CD4-positive, alpha-beta T cell treated with Interleukin-10 for 1 hour (primary cell): ENCODE measurements around the gene JMJD7.

Experiments
- DNase-seq: peaks from one replicate; pipeline ENCODE4 v3.0.0-alpha.2; 2020

Gene JMJD7

DNA sequence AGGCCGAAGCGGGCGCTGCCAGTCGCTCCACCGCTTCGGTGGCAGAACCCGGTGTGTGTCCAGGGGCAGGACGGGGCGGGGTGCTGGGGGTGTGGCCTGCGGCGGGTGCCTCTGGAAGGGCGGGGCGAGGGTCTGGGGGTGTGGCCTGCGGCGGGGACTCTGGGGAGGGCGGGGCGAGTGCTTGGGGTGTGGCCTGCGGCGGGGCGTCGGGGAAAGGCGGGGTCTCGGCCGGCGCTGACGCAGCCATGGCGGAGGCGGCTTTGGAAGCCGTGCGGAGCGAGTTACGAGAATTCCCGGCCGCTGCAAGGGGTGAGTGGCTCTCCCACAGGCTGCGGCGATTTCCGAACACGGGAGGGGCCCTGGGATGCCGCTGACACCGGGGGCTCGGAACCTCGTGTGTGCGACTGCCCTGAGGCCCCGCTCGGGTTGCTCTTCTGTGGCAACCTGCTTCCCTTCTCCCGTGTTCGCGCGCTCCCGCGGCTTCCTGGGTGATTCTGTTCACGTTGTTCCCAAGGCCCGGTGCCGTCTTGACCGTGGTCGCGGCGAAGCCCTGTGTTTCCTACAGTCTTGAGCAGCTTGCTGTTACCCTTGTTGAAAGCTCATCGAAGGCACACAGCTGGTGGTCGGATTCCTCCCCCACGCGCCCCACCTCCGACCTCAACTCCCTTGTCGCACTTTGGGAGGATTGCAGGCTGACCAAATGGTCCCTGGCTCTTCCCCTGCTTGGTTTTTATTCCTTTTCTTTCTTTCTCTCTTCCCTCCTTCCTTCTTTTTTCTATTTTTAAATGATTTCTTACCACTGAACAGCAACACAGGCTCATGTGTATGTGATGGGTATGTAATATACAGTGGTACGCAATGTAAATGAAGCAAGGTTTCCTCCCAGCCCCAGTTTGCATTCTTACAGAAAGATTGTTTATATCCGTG lies at the start of gene JMJD7:
Gene JMJD7, plus strand, starts transcription at position 213 of the 927 bp plus-strand sequence. Its CDS starts 33 bp downstream, at position 246.
- peak; percentile 93 for DNase-seq

DNA sequence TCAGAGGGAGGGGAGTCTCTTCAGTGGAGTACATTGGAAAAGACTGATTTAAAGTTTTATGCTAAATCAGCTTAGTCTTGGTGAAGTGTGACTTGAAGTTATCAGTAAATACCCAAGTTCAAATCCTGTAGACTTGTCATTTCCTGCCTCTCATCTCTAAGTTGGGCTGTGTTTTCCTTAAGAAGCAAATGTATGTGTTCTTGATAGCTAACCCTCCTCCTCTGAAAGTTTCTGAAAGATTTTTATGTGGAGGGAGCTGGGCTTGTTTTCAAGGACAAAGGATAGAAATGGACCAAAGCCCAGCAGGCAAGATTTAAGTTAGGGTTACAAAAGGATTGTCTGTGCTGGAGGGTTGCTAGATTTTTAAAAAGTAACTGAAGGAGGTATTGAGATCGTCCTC lies 49.4 kb upstream of the JMJD7 start:
- DNase-seq: no peak

DNA sequence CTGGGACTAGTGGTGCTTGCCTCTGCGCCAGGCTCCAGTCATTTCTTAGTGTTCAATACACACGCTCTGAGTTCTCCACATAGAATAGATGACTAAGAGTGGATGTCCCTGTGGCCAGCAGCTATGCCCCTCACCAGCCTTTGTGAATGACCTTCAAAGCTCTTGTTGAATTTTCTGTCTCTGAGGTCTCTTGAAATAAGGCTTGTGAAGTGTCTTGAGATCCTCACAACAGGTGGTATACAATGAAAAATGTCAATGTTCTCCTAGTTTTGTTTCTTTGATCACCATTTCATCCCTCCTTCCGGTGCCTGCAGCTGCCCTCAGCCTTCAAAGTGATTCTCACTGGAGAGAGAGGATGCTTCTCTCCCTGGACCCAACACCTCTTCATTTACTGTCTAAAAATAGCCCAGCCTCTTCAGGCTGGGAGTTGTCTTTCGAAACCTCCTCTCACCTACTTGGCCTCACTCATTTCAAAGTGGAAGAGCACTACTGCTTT lies 48.2 kb upstream of the JMJD7 start:
- no peak for DNase-seq

DNA sequence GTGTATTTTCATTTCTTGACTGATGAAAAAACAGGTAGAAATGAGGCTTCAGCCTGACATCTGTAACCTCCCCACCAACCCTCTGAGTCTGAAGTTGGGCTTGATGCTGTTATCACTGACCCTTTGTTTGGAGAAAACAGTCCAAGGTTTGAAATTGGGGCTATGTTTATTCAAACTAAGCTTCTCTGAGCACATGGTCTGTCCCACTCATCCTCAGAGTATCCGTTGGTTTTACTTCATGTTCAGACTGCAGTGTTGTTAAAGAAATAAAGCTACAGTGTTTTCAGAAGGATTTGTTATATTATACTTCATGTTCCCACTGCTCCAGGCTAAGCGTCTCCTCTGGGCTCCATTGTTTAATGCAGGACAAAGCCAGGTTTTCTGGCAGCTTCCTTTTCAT lies 47.6 kb upstream of the JMJD7 start:
- DNase-seq: no peak

DNA sequence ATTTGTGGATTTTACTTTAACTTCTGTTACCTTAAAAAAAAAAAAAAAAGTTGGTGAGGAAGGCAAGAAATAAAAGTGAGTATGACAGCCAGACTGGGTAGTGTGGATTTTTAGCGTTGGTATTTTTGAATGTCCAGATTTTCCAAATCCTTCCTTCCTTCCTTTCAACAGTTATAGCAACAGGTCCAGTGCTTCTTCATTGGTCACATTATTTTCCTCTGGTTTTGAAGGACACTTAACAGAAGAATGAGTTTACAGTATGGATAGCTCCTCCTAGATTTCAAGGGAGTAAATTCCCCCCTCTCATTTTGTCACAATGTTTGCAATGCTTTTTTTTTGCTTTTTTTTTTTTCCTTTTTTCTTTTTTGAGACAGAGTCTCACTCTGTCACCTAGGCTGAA lies 47.2 kb upstream of the JMJD7 start:
- no peak for DNase-seq

DNA sequence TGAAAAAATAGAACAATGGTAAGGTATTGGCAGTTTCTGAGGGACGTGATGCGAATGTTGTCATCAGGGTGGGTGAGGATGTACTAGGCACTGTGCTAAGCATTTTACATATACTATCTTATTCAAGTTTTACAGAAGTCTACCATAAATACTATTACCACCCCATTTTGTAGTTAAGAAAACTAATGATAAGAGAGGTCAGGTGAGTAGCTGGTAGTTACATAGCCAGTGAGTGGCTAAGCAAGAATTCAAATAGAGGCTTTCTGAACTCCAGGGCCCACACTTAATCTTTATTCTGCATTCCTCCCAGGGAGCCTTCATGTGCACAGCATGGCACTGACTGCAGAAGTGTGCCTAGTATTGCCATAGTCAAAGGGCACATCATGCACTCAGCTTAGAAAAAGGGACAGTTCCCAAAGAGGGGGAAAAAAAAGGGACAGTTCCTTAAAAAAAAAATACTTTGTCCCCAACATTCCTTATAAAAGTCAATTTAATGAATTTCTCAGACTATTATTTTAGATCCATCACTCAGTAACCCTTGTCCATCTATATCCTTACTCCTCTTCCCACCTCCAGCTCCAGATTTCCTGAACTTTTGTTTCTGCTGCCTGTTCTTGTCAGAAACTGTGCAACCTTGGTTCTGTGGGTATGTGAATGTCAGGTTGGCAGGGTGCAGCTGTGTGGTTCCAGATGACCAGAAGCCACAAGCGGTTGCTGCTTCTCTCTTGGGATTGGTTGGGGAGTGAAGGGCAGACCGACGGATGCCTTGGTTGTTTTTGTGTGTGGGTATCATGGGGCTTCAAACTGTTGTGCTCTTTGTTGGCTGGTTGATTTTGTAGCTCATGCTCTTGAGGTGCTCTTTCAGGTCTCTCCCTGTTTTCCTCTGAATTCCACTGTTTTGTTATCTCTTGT lies 45.3 kb upstream of the JMJD7 start:
- no peak for DNase-seq

DNA sequence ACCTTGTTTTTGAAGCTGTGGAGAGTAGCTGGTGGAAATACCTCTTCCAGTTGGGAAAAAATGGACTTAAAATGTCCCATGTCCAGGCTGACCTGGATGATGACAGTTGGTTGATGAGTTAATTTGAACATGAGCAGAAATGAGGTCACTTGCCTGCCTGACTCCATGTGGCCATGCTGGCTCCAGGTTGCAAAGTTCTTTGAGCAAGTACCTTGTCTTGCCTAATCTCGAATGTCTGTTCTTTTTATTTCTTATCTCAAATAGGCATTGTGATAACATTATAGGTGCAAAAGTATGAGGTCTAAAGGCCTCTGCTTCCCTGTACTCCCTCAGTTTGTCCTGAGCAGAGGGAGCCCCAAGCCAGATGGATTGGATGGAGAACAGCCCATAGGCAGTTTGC lies 44.6 kb upstream of the JMJD7 start:
- DNase-seq: no peak

DNA sequence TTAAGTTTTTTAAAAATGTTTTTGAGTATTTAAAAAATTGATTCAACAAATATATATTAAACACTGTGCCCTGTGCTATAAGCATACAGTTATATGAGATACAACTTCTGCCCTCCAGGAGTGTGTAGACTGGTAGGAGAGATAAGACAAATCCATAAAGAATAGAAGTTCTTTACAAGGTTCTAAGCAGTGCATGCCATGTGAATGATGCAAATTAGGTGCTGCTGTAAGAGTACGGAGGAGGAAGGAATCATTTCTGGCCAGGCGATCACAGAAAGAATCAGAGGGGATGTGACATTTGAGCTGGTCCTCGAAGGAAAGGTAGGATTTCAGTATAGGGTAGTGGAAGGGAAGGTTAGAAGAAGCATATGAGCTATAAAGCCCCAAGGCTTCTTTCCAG lies 39.6 kb upstream of the JMJD7 start:
- DNase-seq: no peak

DNA sequence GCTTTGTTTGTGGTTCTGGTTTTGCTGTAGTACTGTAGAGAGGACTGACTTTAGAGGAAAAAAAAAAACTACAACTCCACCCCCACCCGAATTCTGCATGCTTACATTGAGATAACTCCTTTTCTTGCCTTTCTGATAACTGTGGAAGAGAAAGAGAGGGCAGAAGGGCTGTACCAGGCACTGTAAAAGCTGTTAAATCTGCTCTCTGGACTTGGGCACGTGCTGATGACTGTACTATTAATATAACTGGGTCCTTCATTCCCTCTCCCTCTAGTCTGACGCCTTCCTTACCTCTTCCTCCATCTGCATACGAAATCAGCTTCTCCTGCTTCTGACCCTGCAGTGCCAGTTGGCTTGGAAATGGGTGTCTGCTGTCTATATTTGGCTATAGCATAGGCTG lies 38.7 kb upstream of the JMJD7 start:
- no peak for DNase-seq

DNA sequence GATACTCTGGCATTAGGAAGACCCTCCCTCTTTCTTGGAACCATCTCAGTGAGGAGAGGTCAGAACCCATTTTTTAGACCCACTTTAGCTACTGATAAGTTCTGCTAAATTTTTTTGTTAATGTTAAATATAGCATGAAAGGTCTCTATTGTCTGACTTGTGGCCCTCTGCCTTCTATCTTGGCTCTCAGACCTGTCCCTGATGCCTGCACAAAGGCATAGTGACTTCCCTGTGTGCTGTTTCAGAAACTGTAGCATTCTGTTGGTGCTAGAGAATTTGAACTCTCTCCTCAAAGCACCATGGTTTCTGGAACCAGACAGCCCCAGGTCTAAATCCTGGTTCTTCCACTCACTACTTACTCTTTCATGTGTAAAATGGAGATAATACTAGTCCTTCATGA lies 38.2 kb upstream of the JMJD7 start:
- no peak for DNase-seq

DNA sequence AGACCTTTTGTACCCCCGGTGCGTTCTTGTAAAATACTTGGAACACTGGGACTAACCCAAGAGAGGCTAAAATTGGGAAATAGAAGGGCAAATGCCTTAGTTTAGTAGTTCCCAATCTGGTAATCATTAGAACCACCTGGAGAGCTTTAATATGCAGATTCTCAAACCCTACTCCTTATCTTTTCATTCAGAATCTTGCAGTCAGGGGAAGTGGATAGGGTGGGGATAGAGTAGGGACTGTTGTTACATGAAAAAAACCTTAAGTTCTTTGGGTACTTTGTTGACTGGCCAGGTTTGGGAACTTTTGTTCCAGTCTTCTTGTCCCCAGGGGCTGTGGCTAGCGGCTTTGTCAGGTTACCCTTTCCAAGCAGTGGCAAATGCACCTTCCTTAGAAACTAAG lies 37.7 kb upstream of the JMJD7 start:
- DNase-seq: no peak

DNA sequence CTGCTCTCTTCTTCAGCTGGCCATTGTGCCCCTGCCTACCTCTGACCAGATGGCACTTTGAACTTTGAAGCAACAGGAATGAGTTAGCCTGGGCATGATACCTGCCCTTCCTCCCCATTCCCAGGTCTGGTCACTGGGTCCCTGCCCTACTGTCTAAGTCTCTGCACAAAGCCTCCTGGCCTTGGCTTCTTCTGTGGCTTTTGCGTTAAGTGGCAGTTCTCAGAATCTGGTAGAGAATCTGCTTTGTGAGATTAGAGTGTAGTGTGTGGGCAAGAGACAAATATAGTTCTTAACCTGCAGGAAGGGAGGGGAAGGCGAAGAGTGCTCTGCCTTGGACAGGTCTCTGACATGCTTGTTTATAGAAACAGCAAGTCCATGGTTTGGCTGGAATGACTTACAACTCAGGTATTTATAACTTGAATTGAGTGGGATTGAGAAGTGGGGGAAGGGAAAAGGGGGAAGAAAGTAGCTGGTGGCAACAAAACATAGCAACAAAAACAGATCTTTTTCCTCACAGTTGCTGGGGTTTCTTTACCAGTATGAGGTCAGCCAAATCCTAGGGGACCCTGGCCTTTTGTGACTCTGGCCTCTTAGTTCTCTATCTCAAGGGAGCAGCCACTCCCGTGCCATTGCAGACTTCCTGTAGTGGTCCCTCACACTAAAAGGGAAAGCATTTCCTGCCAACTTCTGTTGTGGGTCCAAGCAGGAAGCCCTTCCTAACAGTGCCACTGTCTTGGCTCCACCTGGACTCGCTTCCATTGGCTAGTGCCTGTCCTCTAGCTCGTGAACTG lies 36.9 kb upstream of the JMJD7 start:
- no peak for DNase-seq

DNA sequence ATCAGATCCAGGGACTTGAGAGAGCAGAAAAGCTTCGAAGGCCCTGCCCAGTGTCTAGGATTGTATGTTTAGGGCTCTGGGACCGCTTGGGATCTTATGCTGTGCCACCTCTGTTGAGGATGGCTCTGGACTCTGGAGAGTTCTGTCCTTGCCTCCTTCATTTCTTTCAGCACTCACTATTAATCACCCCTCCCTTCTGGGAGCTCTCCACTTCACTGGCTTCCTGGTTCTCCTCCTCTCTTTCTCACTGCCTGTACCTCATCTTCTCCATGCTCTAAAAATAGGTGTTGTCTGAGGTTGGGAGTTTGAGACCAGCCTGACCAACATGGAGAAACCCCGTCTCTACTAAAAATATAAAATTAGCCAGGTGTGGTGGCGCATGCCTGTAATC lies 36.4 kb upstream of the JMJD7 start:
- no peak for DNase-seq

DNA sequence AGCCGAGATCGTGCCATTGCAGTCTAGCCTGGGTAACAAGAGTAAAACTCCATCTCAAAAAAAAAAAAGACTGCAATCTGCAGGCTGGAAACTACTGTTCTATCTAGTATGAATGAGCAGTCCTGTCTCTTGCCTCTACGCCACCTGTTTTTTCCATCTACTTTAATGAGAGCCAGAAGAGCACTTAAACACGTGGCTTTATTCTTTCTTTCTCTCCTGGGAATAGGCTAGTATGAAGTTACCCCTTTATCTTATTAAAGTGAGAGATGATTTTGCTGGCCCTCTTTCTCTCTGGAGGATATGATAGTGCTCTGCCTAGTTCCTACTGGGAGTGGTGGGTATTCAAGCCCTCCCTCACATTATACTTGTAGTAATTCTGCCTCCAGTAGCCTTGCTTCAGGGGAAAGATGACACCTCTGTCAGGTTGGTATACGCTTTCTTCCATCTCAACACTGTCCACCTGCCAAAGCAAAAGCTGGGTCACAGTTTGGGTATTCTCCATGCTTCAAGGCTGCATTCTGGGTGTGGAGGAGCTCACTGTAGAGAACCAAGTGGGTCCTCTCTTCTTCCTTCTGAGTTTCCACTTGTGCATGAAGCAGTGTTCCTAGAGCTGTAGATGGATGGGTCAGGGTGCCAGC lies 35.8 kb upstream of the JMJD7 start:
- DNase-seq: no peak

DNA sequence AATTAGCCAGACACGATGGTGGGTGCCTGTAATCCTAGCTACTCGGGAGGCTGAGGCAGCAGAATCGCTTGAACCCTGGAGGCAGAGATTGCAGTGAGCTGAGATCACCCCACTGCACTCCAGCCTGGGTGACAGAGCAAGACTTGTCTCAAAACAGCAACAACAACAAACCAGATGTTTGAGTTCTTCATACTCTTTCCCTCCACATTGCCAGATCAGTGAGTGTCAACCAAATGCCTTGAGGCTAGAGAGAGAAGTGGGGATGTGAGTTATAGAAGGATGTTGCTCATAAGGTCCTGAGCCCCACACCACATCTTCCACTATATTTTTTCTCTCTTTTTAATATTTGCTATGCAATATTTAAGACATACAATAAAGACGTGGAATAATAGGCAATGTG lies 33.8 kb upstream of the JMJD7 start:
- no peak for DNase-seq

DNA sequence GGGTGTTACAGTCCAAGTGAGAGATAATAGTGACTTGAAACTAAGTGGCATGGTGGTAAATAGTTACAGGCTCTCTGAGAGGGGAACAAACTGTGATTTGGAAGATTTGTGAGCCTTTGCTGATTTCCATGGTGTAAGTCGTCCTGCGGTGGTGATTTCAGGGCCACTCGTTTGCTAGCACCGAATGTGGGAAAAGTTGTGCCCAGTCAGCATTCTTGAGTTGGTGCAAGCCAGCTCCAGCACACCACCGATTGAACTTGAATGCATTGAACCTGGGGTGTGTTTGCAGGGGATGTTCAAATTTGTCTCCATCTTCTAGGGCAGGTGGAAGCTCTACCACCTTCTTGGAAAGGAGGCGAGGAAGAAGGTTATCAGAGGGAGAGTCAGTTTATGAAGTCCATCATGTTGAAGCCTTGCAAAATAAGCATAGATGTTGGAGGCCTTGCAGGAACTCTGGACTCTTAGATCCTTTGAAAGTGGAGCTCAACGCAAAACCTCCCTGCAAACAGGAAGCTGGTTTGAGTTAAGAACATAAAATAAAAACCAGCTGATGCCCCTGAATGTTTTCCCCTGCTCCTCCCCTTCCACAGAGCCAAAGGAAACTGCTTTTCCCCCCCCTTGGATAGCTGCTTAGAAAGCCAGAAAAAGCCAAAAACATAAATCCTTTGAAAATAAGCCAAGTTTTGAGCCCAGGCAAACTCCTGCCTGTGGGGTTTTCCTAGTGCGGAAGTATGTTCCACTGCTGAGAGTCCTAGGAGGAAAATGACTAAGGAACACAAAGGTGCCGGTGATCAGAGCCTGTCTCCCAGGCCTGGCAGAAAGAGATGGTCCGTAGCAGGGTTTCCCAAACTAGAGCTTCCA lies 31.7 kb upstream of the JMJD7 start:
- no peak for DNase-seq

DNA sequence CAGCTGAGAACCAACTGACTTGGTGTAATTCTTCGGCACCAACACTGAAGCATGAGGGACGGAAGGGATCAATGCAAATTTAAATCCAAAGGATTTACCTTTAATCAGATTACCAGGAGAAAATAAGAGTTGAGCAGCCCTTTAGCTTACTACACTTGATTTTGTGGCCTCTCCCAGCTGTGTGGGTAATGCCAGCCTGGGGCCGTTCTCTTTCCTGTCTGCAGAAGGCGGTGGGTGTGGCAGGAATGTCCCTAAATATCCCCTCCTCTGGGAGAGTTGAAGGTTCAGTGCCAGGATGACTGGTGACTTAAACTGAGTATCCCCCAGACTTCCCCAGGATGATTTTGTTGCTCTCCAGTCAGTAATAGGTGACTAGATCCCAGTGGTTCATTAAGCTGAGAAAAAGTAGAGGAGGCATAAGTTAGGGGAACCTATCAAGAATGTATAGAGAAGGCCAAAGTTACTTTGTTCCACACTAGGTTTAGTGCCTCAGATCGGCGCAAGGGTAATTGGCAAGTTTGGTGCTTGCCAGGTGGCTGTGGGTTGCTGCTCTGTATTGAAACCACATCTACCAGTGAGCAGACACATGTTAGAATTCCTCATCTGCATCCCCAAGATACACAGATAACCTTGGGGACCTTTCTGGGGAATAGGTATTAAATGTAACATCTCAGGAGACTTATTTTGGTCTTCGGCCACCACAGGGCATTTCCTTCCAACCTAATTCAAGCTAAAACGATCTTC lies 30.5 kb upstream of the JMJD7 start:
- no peak for DNase-seq

DNA sequence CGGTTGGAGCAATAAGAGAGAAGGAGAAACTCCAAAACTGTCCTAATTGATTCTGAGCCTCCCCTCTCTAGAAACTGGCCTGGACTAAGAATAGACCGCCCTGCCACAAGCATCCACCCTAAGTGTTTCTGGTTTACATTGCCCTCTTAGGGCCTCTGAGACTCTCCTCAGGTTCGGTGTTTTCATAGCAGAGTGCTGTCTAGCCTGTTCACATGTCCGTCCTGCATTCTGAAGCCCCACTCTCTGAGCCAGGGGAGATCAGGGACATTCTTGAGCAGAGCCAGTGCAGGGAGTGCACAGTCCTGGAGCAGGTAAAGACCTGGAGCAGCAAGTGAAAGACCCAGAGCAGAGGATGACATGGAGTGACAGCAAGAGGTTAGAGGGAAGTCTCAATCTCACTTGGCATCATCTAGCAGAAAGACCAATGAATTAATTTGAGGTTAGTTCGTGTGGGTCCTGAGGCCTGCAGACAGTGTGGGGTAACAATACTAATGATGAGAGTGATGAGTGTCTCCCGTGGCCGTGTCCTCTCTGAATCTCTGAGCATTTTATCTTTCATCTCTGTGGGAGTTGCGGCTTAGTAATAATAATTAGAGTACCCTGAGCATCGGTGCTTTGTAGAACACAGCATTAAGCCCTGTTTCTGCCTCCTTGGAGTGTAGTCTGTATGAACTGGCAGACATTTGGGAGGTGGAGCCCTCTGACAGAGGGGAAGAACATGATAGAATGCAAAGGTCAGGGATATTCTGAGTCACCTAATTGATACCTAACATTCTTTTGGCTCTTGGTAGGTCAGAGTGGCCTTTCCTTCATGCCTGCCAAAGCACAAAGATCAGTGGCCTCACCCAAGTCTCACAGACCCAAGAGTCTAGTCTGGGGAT lies 29.0 kb upstream of the JMJD7 start:
- no peak for DNase-seq

DNA sequence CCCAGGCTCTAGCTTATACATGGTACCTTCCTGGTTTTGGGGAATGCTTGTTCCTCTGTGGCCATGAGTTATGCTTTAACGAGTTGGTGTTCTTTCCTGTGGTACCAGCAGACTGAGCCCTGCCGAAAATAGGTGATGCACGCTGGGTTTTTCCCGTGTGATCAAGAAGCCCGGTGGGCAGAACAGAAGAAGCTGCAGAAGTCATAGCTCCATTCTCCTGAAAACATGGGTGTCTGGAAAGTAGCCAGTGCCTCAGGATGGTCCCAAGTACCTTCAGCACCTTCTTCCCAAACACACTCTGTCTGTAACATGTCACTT lies 28.4 kb upstream of the JMJD7 start:
- DNase-seq: no peak

DNA sequence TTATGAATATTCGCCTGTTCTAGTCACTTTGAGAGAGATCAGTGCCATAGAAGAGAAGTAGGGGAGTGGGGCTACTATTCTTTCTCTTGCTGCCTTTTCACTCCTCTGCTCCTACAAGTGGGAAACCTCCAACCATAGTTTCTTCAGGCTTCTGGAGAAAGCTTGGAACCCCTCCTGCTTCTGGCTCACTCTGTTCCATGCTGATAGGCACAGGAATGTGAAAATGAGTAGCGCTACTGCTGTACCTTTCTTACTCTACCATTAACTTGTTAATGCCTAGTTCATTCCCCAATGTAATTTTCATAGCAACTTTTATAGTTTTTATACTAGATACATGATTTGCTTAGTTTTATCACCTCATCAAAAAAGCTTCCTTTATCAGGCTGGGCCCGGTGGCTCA lies 26.7 kb upstream of the JMJD7 start:
- no peak for DNase-seq
